ENCODE measurements around the gene VPS51. TPM values are rescaled to one million over a fixed set of nuclear protein-coding genes. Genes with fewer than 3 reads are reported as not detected.

The VPS51 gene
- total and polyA plus RNA-seq, 9 of the 15 experiments (the other 6 are each of a cell fraction or from before 2014, with no cell fraction given) = 1.8 to 143 (median 46.8) TPM

DNA sequence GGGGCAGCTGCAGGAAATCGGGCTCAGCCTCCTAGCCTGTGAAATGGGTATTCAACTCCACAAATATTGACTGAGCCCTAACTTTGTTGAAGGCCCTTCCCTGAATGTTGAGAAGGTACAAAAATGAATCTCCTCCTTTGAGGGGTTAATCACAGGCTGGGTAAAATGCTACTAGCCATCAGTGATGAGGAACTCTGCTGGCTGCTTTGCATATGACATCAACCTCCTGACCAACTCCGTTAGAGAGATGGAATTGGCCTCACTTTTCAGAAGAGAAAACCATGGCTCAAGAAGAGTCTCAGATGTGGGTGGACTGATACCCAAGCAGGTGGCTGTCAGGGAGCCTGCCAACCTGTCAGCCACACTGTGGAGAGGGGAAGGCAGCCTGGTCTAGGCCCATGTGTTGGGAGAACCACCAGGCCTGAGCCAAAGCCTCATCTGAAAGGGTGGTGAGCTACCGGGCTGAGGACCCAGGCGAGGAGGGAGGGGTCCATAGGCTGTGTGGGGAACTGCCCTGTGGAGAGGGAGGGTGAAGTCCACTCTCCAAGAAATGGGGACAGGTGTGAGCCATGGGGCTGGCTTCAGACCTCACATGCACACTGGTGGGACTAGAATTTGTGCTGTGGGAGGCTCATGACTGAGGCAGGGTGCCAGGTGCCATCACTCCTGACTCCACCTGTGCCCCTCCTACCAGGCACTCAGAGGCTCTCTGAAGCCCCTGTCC is 23.9 kb upstream of the VPS51 start:
- Histone ChIP-seq H3K4me1 (replicated peaks in 1 of 2; ENCODE audit: control insufficient read depth in 2 of 2, insufficient read depth in 2 of 2, low read length in 2 of 2) (peaks cover 0 to 7% of the 10 kb centered on the region in 2 experiments; a peak in 2 of 5 replicates), H3K9me1 (ENCODE audit: control insufficient read depth, insufficient read depth, low read length) (no peaks in the 10 kb centered on the region), H3K9me3 (replicated peaks; ENCODE audit: control insufficient read depth, insufficient read depth, low read depth, low read length) (no peaks in the 10 kb centered on the region), H3K4me2 (ENCODE audit: insufficient read depth, low read length) (no peak overlapping the region), H4K20me1 (replicated peaks; ENCODE audit: control insufficient read depth, insufficient read depth, low read length) (no peaks in the 10 kb centered on the region), H3K36me3 (ENCODE audit: control insufficient read depth, insufficient read depth, low read length) (peaks cover 15% of the 10 kb centered on the region), H3K79me2 (ENCODE audit: control insufficient read depth, insufficient read depth, low read length) (no peaks in the 10 kb centered on the region; the same call in 2 of the 3 replicates), H3K27me3 (ENCODE audit: control insufficient read depth in 2 of 2, insufficient read depth in 2 of 2, low read length in 2 of 2) (no peaks in the 10 kb centered on the region), H3K9ac (ENCODE audit: insufficient read depth in 1 of 2, low read depth in 2 of 2, low read length in 2 of 2) (peak overlapping the region in 1 of 2 experiments; percentile 15; a peak in 1 of 4 replicates), H3K4me3 (no peak overlapping the region), H3K27ac (ENCODE audit: extremely low read depth, low read depth, low read length) (no peak overlapping the region), H2AFZ (ENCODE audit: low read depth, low read length) (no peak overlapping the region)
- TF ChIP-seq IRF2 (CRISPR knock-in tag; IDR thresholded peaks at IDR 0.05) (no peak), ZNF197 (CRISPR knock-in tag; IDR thresholded peaks at IDR 0.05; ENCODE audit: low read depth) (no peak), SMARCC2 (IDR thresholded peaks at IDR 0.05; ENCODE audit: low read depth) (no peak), CBFB (CRISPR knock-in tag; IDR thresholded peaks at IDR 0.05) (no peak), NONO (IDR thresholded peaks at IDR 0.05; ENCODE audit: low read depth in 2 of 2, low read length in 1 of 2) (no peak), ZNF444 (CRISPR knock-in tag; IDR thresholded peaks at IDR 0.05) (no peak), GTF2A2 (tag; IDR thresholded peaks at IDR 0.05) (no peak), ADNP (tag; IDR thresholded peaks at IDR 0.05) (no peak), KAT2B (IDR thresholded peaks at IDR 0.05; ENCODE audit: low read depth, low read length) (no peak)
- TF ChIP-seq, protein P1, sequence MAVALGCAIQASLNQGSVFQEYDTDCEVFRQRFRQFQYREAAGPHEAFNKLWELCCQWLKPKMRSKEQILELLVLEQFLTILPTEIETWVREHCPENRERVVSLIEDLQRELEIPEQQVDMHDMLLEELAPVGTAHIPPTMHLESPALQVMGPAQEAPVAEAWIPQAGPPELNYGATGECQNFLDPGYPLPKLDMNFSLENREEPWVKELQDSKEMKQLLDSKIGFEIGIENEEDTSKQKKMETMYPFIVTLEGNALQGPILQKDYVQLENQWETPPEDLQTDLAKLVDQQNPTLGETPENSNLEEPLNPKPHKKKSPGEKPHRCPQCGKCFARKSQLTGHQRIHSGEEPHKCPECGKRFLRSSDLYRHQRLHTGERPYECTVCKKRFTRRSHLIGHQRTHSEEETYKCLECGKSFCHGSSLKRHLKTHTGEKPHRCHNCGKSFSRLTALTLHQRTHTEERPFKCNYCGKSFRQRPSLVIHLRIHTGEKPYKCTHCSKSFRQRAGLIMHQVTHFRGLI (CRISPR knock-in tag; IDR thresholded peaks at IDR 0.05) = no peak
- TF ChIP-seq, protein P2, sequence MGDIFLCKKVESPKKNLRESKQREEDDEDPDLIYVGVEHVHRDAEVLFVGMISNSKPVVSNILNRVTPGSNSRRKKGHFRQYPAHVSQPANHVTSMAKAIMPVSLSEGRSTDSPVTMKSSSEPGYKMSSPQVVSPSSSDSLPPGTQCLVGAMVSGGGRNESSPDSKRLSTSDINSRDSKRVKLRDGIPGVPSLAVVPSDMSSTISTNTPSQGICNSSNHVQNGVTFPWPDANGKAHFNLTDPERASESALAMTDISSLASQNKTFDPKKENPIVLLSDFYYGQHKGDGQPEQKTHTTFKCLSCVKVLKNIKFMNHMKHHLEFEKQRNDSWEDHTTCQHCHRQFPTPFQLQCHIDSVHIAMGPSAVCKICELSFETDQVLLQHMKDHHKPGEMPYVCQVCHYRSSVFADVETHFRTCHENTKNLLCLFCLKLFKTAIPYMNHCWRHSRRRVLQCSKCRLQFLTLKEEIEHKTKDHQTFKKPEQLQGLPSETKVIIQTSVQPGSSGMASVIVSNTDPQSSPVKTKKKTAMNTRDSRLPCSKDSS (IDR thresholded peaks at IDR 0.05; ENCODE audit: low read depth, partially characterized antibody) = no peak
- ChIA-PET CTCF (ENCODE audit: low intra/inter-chr PET ratio) (no interaction called here), POLR2A (interaction anchor here (0.7 kb wide), 1 partner anchor 10 kb away, joined by 3 read pairs; no protein-coding TSS in a partner anchor)
- WGBS (ENCODE audit: insufficient coverage, low coverage, missing lambda C conversion rate) = 22% methylated on average over 4 of the region's 4 CpGs
- no peak for ATAC-seq
- DNase-seq (ENCODE audit: extremely low read depth in 1 of 4, low spot score in 3 of 4) = no peak
- no TSS peak for BruUV-seq (replicated peaks)
- FAIRE-seq = peak; percentile 44
- in situ Hi-C loops (cut with MboI) = no loop called here
- intact Hi-C loops (cut with micrococcal nuclease) = no loop called here

Data from K562 (cell line).